Measurements from ENCODE around the gene TMEM271.

The TMEM271 gene

DNA sequence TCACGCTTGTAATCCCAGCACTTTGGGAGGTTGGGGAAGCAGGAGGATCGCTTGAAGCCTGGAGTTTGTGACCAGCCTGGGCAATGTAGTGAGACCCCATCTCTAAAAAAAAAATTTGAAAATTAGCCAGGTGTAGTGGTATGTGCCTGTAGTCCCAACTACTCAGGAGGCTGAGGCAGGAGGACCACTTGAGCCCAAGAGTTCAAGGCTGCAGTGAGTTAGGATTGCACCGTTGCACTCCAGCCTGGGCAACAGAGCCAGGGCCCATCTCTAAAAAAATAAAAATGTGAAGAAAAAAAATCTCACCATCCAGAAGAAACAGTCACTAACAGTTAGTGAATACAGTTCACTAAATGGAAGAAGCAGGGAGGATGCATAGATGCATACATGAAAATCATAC, 34.8 kb downstream of the TMEM271 start:
- H3K36me3 Mint-ChIP-seq = peaks cover 21% of the 10 kb centered on the region
- DNase-seq = no peak

DNA sequence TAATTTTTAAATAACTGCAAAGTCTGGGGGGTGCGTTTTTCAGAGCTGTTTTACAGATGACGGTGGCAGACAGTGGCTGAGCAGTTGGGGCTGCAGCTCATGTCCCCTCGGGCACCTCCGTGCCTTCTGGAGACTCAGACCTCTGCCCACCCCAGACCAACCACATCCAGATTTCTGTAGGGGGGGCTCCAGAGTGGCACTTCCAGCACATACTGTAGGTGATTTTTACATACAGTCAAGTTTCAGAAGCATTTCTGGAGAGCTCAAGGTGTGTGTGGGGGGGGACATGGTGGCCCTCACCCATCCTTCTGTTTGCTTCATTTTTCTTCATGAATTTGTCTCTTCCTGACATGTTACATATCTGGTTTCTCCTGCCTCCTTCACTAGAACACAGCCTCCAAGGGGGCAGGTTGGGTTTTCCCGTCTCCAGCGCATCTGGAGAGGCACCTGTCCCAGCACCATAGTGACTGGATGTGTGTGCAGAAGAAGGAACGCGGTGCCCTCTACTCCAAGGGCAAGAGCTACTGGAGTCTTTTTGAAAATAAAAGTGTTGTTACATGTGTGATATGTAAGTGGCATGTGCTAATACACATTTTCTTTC, 37.5 kb downstream of the TMEM271 start:
- DNase-seq = no peak
- Mint-ChIP-seq H3K4me3 (no peak overlapping the region), H3K4me1 (no peaks in the 10 kb centered on the region), H3K27me3 (no peaks in the 10 kb centered on the region), H3K27ac (no peak overlapping the region), H3K36me3 (peaks cover 41% of the 10 kb centered on the region), H3K9me3 (peaks cover 16% of the 10 kb centered on the region)
- CTCF ChIA-PET = no interaction called here

More for the DNA sequence above, 34.8 kb downstream of the TMEM271 start:
- CTCF ChIA-PET = no interaction called here
- Mint-ChIP-seq H3K27me3 (no peaks in the 10 kb centered on the region), H3K9me3 (peaks cover 20% of the 10 kb centered on the region), H3K4me3 (no peak overlapping the region), H3K4me1 (no peaks in the 10 kb centered on the region), H3K27ac (no peak overlapping the region)

DNA sequence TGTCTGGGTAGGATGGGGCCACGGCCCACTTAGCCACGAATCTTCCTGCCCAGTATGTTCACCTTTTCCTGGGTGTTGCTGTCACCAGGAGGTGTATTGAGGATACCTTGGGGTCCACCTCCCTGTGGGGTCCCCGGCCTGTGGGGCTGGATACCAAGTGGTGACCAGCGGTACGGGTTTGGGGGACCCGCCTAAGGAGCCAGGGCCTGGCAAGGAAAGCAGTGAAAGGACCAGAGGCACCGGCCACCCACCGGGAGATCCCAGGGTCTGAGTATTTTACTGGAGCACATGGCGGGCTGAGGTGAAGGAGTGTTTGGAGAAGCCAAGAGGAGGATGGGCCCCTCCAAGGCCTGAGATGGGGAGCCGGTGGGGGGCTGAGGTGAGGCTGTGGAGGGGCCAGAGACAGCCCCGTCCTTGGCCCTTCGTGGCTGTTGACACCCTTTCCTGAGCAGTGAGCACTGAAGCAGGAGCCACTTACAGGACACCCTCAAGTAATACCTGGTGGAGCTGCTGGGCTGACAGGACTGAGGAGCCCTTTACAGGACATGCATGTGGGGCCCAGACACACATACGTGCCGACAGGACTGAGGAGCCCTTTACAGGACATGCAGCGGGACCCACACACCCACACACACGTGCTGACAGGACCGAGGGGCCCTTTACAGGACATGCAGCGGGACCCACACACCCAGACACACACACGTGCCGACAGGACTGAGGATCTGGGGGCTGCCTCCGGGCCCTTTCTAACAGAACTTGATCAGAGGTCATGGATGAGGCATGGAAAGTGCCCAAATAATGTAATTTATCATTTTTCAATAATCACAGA, 38.4 kb downstream of the TMEM271 start:
- Mint-ChIP-seq H3K9me3 (peaks cover 22% of the 10 kb centered on the region), H3K27me3 (no peaks in the 10 kb centered on the region), H3K4me1 (no peaks in the 10 kb centered on the region), H3K4me3 (no peak overlapping the region), H3K36me3 (peaks cover 50% of the 10 kb centered on the region), H3K27ac (peak overlapping the region; percentile 26)
- DNase-seq = no peak
- CTCF ChIA-PET = no interaction called here

DNA sequence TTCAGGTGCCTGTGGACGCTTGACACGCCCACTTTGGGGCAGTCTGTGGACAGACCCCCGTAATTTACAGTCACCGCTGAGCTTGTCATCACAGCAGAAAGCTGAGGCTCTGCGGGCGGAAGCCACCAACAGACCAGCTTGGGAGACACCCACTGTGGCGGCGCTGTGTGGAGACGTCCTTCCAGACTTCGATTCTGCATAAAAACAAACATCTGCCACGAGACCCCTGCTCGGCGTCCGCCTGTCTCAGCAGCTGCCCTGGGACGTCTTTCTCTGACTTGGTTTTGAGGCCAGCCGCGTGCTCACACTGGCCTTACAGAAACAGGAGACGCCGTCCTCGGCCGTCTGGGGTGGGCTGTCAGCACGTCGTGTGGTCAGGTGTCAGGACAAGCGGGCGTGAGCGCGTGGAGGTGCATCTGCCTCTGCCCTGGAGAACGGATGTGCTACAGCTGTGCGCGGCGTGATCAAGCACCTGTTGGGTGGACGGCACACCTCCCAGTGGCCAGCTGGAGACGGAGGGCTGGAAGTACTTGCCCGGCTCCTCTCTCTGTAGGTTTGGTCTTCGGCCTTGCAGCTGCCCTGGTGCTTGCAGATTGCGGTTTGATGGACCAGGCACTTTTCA, 39.6 kb downstream of the TMEM271 start:
- CTCF ChIA-PET = no interaction called here
- peaks cover 28% of the 10 kb centered on the region for H3K9me3 Mint-ChIP-seq
- H3K27ac Mint-ChIP-seq = no peak overlapping the region
- no peak for DNase-seq
- no peaks in the 10 kb centered on the region for H3K27me3 Mint-ChIP-seq
- no peak overlapping the region for H3K4me3 Mint-ChIP-seq
- peaks cover 61% of the 10 kb centered on the region for H3K36me3 Mint-ChIP-seq
- no peaks in the 10 kb centered on the region for H3K4me1 Mint-ChIP-seq

DNA sequence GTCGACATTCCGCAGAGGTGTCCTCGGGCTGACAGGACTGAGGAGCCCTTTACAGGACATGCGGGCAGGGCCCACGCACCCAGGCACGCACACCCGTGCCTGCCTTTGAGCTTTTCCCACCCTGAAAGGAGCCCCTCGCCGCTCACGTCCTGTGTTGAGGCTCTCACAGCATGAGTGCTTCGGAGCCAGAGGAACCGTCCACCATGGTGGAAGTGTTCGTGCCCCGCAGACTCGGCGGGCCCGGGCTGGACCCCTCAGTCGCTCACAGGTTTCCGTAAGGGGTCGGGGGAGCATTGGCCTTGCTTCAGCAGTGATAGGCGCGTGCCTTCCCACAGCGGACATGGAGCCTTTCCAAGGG, 40.2 kb downstream of the TMEM271 start:
- CTCF ChIA-PET = no interaction called here
- H3K4me1 Mint-ChIP-seq = no peaks in the 10 kb centered on the region
- H3K4me3 Mint-ChIP-seq = no peak overlapping the region
- peaks cover 29% of the 10 kb centered on the region for H3K9me3 Mint-ChIP-seq
- H3K27ac Mint-ChIP-seq = no peak overlapping the region
- DNase-seq = no peak
- peaks cover 66% of the 10 kb centered on the region for H3K36me3 Mint-ChIP-seq
- H3K27me3 Mint-ChIP-seq = no peaks in the 10 kb centered on the region

DNA sequence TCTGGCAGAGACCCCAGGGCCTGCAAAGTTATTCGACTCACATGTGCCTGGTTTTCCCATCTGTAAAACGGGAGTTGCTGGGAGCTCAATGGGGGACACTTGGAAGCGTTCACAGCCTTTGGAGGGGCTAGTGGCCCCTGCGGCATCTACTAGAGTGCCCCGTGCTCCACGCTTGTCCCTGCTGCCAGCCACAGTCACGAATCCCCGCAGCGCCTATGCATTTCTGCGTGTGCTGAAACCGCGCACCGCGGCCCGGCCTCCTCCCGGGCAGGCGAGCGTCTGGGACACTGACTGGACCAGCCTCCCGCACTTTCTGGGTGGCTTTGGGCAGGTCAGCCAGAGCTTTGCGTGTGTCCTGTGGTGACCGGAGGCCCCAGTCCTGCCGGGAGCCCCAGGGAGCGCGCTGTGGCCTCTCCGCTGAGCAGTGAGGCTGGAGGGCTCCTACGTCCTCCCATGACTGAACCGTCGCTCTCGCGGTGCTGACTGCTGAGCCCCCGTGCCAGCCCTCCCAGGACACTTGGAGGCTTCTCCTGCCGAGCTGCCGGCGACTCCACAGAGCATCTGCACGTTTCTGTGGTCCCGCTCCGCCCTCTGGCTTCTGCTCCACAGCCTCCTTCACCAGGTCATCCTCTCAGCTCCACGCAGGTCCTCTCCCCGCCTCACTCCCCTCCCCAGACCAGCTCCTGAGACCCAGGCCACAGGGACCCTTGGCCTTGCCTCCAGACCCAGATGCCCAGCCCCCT, 40.7 kb downstream of the TMEM271 start:
- peaks cover 29% of the 10 kb centered on the region for H3K9me3 Mint-ChIP-seq

DNA sequence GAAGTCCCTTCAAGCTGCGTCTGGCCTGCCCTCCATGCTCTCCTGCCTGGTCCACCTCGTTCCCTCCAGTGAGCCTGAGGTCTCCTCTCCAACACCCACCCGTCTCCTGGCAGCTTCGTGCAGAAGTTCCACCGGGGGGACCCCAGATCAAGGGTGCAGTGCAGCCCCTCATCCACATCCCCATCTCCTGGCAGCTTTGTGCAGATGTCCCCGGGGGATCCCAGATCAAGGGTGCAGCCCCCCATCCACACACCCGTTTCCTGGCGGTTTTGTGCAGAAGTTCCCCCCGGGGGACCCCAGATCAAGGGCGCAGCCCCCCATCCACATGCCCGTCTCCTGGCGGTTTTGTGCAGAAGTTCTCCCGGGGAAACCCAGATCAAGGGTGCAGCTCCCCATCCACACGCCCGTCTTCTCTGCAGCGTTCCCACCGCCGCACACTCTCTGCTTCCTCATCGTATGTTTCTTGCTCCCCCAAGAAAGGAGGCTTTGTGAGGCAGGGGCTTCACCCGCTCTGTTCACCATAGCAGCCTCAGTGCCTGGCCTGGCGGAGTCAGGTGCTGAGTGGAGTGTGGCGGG, 41.4 kb downstream of the TMEM271 start:
- CTCF ChIA-PET = no interaction called here
- H3K9me3 Mint-ChIP-seq = peaks cover 28% of the 10 kb centered on the region
- no peak overlapping the region for H3K4me3 Mint-ChIP-seq
- H3K27ac Mint-ChIP-seq = no peak overlapping the region
- no peak for DNase-seq
- no peaks in the 10 kb centered on the region for H3K27me3 Mint-ChIP-seq
- H3K36me3 Mint-ChIP-seq = peaks cover 76% of the 10 kb centered on the region
- H3K4me1 Mint-ChIP-seq = no peaks in the 10 kb centered on the region

More for the DNA sequence above, 40.7 kb downstream of the TMEM271 start:
- Mint-ChIP-seq H3K4me3 (no peak overlapping the region), H3K27me3 (no peaks in the 10 kb centered on the region), H3K36me3 (peaks cover 70% of the 10 kb centered on the region), H3K27ac (no peak overlapping the region), H3K4me1 (no peaks in the 10 kb centered on the region)
- no peak for DNase-seq
- CTCF ChIA-PET = no interaction called here

DNA sequence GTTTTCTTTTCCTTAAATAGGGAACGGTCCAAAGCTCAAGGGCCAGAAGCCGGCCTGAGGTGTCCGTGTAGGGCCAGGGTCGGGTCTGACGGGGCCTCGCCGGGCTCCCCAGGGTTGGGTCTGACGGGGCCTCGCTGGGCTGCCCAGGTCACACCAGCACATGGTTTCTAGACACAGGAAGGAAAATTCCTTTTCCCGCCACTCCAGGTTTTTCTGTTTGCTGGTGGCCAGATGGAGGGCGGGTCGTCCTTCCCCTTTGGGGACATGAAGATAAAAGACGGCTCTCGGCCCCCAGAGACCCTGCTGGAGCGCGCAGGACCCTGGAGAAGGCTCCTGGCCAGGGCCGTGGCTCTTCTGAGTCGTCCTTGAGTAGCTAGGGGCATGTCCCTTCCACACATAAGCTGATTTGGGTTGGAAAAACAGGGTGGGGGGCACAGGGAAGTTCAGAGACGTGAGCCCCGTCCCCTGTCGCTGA, 42.0 kb downstream of the TMEM271 start:
- H3K36me3 Mint-ChIP-seq = peaks cover 78% of the 10 kb centered on the region

DNA sequence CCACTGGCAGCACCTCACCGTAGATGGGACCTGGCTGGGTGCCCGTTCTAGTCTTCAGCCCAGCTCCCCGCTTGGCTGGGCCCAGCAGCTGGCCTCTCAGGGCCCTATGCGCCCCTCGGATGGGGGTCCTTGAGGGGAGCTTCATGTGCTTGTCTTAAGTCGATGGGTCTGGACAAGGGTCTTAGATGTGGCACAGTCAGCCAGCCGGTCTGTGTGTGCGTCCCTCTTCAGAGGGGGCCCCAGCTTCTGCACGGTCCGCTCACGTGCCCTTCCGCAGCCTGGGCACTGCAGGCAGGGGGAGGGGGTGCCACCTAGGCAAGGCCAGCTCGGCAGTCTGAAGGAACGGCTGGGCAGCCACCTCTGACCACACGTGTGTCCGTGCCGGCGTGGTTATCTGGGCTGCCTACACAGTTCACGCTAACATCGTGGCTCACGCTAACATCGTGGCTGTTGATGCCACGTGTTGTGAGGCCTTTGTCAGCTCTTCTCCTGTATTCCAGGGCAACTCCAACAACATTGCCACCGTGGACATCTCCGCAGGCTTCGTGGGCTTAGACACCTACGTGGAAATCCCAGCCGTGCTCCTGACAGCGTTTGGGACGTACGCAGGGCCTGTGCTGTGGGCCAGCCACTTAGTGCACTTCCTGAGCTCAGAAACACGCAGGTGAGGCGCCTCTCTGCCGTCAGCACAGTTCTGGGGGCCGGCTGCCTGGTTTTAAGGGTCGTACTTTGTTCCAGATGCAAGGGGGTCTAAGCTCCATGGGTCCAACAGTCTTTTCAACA, 42.6 kb downstream of the TMEM271 start:
- no peaks in the 10 kb centered on the region for H3K4me1 Mint-ChIP-seq
- H3K36me3 Mint-ChIP-seq = peaks cover 80% of the 10 kb centered on the region
- no peak overlapping the region for H3K4me3 Mint-ChIP-seq
- H3K27ac Mint-ChIP-seq = no peak overlapping the region
- CTCF ChIA-PET = no interaction called here
- peaks cover 25% of the 10 kb centered on the region for H3K9me3 Mint-ChIP-seq
- DNase-seq = no peak
- H3K27me3 Mint-ChIP-seq = no peaks in the 10 kb centered on the region

More for the DNA sequence above, 42.0 kb downstream of the TMEM271 start:
- Mint-ChIP-seq H3K9me3 (peaks cover 27% of the 10 kb centered on the region), H3K27me3 (no peaks in the 10 kb centered on the region), H3K4me3 (no peak overlapping the region), H3K4me1 (no peaks in the 10 kb centered on the region), H3K27ac (no peak overlapping the region)
- no peak for DNase-seq
- CTCF ChIA-PET = no interaction called here

DNA sequence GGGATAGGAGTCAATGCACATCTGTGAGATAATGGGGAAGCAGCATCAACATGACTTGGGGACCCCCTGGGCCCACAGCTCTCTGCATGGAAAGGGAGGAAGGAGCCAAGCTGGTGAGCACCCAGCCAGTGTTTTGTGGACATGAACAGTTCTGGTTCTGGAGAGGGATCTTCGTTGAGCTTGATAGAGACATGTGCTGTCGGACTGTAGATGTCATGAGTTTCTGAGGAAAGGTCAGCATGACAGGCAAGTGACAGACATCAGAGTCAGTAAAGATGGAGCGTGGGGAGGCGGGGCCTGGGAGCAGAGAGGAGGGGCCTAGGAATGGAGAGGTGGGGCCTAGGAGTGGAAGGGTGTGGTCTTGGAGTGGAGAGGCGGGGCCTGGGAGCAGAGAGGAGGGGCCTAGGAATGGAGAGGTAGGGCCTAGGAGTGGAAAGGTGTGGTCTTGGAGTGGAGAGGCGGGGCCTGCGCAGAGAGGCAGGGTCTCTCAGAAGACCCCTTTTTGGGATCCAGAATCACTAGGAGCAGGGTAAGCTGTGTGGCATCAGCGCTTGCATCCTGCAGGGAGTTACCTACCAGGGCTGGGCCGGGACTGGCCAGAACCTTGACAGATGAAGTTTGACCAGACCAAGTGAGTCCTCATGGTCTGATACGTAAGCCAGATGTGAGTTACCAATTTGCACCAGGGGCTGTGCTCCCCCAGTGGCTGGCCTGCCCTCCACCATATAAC, 43.3 kb downstream of the TMEM271 start:
- no peak overlapping the region for H3K27ac Mint-ChIP-seq
- no peak overlapping the region for H3K4me3 Mint-ChIP-seq
- peaks cover 22% of the 10 kb centered on the region for H3K9me3 Mint-ChIP-seq
- DNase-seq = no peak
- peaks cover 82% of the 10 kb centered on the region for H3K36me3 Mint-ChIP-seq
- no peaks in the 10 kb centered on the region for H3K4me1 Mint-ChIP-seq
- no peaks in the 10 kb centered on the region for H3K27me3 Mint-ChIP-seq
- CTCF ChIA-PET = no interaction called here

DNA sequence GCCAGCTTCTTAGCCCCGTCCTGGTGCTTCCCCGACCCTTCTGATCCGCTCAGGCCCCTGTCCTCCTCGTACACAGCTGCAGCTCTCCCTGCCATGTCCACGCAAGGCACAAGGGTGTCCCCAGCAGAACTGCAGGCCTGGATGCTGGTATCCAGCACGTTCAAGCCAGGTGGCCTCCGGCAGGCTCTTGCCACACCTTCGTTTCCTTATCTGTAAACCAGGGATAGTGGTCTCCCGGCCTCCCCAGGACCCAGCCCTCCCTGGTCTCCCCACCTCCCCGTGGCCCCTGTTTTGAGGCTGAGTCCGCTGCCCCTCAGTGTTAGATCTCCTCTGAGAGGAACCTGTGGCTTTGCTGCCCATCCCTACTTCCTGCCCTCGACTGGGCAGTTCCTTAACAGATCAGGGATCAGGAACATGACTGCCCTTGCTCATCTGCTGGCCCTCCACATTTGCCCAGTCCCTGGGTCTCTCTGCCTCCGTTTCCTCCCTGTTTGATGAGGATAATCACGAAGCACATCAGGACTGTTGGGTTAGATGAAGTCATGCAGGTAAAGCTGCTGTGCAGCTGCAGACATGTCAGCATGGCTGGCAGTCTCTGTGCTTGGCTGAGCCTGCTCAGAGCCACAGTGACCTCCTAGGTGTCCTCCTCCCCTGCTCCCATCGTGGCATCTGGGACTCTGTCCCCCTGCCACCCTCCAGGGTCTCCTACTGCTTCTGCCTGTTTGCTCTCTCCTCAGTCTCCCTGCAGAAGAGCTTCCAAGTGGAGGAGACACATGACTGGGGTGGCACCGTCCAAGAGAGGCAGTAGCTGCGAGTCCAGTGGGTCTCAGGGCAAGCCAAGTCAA, 44.2 kb downstream of the TMEM271 start:
- no peaks in the 10 kb centered on the region for H3K27me3 Mint-ChIP-seq
- DNase-seq = no peak
- H3K36me3 Mint-ChIP-seq = peaks cover 84% of the 10 kb centered on the region
- no peaks in the 10 kb centered on the region for H3K4me1 Mint-ChIP-seq
- CTCF ChIA-PET = no interaction called here
- H3K4me3 Mint-ChIP-seq = no peak overlapping the region
- H3K27ac Mint-ChIP-seq = no peak overlapping the region
- H3K9me3 Mint-ChIP-seq = peaks cover 24% of the 10 kb centered on the region

DNA sequence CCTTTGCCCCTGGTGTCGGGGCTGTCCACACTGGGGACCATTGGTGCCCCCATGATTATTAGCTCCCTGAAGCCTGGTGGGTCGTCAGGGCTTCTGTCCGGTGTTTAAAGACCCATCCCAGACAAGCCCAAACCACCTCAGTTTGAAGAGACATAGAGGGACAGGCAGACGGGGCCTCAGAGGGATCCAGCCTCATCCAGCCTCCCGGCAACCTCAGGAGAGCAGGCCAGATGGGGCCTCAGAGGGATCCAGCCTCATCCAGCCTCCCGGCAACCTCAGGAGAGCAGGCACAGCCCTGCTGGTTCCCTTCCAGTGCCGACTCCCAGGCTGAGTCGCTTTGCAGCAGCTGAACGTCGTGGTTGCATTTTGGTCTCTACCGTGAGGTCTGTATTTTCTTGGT, 45.0 kb downstream of the TMEM271 start:
- no peak for DNase-seq
- no peak overlapping the region for H3K27ac Mint-ChIP-seq
- CTCF ChIA-PET = no interaction called here
- H3K4me3 Mint-ChIP-seq = no peak overlapping the region
- H3K9me3 Mint-ChIP-seq = peaks cover 25% of the 10 kb centered on the region
- no peaks in the 10 kb centered on the region for H3K27me3 Mint-ChIP-seq
- peaks cover 80% of the 10 kb centered on the region for H3K36me3 Mint-ChIP-seq
- H3K4me1 Mint-ChIP-seq = no peaks in the 10 kb centered on the region
